Activated CD4-positive, CD25-positive, alpha-beta regulatory T cell treated with anti-CD3 and anti-CD28 coated beads, Interleukin-2, amount 50 U/mL, for 72 hours (primary cell): Measurements from ENCODE around the gene KRTAP10-2.

Experiments used
- DNase-seq: peaks from one replicate; pipeline ENCODE4 v3.0.0; 2021

Gene KRTAP10-2

GRCh38 chr21:44524414-44525371, 26.6 kb downstream of the KRTAP10-2 start:
- peak; percentile 22 for DNase-seq

GRCh38 chr21:44523567-44524413, 27.5 kb downstream of the KRTAP10-2 start:
- no peak for DNase-seq

GRCh38 chr21:44522753-44523204, 28.5 kb downstream of the KRTAP10-2 start:
- DNase-seq: no peak

GRCh38 chr21:44521928-44522752, 29.2 kb downstream of the KRTAP10-2 start:
- DNase-seq: peak; percentile 28

GRCh38 chr21:44521301-44521927, 29.9 kb downstream of the KRTAP10-2 start:
- DNase-seq: peak; percentile 21

GRCh38 chr21:44520326-44521300, 30.7 kb downstream of the KRTAP10-2 start:
- no peak for DNase-seq

GRCh38 chr21:44519346-44520325, 31.7 kb downstream of the KRTAP10-2 start:
- no peak for DNase-seq

GRCh38 chr21:44518686-44519085, 32.6 kb downstream of the KRTAP10-2 start:
- DNase-seq: no peak

- peak; percentile 78 for DNase-seq
Measured at GRCh38 chr21:44517175-44517899, 34.0 kb downstream of the KRTAP10-2 start.

GRCh38 chr21:44516828-44517174, 34.5 kb downstream of the KRTAP10-2 start:
- no peak for DNase-seq

GRCh38 chr21:44516342-44516741, 35.0 kb downstream of the KRTAP10-2 start:
- DNase-seq: no peak

GRCh38 chr21:44515359-44516165, 35.7 kb downstream of the KRTAP10-2 start:
- DNase-seq: no peak

- no peak for DNase-seq
Measured at GRCh38 chr21:44514746-44515358, 36.5 kb downstream of the KRTAP10-2 start.

- no peak for DNase-seq
Measured at GRCh38 chr21:44514218-44514520, 37.1 kb downstream of the KRTAP10-2 start.

- no peak for DNase-seq
Measured at GRCh38 chr21:44513389-44514217, 37.7 kb downstream of the KRTAP10-2 start.

- no peak for DNase-seq
Measured at GRCh38 chr21:44512496-44513388, 38.6 kb downstream of the KRTAP10-2 start.
